ENCODE measurements around the gene NOP14.
"Not testable (repeated sequence)": the region's sequence is repeated elsewhere in the genome, so short reads cannot be mapped to it uniquely, and the experiment has no call there.

Gene NOP14

DNA sequence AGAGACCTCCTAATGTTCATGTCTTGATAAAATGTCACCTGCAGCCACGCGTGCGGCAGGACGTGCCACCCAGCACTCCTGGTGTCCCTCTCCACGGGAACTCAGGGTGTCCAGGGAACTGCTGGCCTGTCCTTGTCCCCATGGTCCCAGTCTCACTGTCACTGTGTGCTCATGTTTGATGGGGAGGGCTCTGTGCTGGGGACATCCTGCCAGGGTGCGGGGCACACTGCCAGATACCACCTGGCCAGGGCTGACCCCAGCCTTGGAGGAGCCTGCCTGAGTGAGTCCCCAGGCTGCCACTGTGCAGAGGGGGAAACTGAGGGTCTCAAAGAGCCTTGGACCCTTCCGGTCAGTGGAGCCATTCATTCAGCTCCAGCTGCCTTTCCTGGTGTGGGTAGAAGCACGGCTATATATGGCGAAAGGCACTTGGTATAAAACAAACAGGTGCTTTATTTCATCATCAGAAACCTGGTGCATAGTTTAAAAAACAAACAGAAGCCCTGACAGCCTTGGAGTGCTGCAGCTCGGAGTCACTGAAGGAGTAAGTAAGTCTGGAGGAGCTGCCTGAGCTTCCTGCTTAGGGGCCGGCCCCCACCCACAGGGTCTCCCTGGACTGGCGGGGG is 33.0 kb downstream of the NOP14 start:
- FAIRE-seq = no peak

DNA sequence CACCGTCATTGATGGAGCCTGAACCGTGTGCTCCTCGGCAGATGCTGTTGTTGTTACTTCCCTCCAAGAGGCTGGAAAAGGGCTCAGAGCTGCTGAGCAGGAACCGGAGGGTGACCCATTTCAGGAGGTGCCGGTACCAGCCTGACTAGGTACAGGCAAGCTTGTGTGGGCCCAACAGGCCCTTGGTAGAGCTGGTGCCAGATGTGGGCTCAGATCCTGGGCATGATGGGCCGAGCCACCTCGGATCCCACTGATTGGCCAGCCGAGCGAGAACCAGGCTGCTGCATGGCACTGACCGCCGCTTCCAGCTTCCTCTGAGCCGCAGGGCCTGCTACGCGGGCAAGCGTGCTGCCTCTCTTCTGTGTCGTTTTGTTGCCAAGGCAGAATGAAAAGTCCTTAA is 33.7 kb downstream of the NOP14 start:
- no peak for FAIRE-seq

DNA sequence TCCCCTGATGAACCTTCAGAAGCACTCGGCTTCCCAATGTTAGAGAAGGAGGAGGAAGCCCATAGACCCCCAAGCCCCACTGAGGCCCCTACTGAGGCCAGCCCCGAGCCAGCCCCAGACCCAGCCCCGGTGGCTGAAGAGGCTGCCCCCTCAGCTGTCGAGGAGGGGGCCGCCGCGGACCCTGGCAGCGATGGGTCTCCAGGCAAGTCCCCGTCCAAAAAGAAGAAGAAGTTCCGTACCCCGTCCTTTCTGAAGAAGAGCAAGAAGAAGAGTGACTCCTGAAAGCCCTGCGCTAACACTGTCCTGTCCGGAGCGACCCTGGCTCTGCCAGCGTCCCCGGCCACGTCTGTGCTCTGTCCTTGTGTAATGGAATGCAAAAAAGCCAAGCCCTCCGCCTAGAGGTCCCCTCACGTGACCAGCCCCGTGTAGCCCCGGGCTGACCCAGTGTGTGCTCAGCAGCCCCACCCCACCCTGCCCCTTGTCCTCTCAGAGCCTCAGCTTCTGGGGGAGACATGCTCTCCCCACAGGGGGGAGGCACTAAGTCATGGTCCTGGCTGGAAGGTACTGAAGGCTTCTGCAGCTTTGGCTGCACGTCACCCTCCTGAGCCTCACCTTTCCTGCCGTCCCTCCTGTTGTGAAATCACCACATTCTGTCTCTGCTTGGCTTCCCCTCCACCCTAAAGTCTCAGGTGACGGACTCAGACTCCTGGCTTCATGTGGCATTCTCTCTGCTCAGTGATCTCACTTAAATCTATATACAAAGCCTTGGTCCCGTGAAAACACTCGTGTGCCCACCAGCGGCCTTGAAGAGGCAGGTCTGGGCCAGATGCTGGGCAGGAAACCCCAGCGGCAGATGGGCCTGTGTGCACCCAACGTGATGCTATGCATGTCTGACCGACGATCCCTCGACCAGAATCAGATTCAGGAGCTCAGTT is 34.7 kb downstream of the NOP14 start:
- FAIRE-seq = no peak

DNA sequence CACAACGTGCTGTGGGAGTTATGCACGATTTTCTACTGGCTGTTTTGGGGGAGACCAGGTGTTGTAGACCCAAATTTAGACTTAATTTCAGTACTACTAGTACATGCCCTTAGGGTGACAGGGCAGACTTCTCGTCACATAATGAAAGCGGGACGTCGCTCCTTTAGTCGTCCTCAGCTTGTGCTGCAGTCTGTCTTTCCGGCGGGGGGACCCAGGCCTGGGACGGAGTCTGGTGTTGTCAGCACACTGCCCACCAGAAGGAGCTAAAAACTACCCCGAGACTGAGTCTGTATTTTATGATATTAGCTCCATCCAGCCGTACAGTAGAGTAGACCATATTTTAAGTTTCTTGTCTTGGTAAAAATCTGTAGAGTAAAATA is 35.5 kb downstream of the NOP14 start:
- no peak for FAIRE-seq

DNA sequence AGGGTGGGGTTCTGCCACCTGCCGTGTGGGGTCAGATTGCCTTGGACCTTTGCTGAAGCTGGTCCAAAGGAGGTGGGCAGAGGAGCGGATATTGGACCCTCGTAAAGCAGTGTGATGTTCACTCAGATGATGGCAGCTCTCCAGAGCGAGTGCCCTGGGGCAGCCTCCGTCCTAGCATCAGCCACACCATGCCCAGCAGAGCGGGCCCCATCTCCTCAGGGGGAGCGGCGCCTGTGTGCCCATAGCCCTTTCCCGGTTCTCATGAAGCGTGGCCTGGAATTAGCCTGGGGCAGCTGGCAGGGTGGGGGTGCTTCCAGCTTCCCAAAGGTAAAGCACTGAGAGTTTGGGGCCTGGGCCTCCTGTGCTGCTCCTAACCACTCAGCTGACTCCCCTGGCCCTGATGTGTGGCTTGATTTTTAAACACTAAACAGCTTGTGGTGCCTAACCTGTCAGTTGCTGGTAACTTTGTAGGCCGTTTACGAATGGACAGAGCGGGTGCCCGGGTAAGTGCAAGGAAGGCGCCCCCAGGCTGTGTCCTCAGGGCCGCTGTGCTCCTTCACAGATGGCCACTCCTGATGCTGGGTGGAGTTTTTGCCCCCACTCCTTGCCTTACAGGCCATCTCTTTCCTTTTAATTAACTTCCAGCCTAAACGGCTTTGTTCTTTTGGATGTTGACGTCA is 36.0 kb downstream of the NOP14 start:
- FAIRE-seq = no peak

DNA sequence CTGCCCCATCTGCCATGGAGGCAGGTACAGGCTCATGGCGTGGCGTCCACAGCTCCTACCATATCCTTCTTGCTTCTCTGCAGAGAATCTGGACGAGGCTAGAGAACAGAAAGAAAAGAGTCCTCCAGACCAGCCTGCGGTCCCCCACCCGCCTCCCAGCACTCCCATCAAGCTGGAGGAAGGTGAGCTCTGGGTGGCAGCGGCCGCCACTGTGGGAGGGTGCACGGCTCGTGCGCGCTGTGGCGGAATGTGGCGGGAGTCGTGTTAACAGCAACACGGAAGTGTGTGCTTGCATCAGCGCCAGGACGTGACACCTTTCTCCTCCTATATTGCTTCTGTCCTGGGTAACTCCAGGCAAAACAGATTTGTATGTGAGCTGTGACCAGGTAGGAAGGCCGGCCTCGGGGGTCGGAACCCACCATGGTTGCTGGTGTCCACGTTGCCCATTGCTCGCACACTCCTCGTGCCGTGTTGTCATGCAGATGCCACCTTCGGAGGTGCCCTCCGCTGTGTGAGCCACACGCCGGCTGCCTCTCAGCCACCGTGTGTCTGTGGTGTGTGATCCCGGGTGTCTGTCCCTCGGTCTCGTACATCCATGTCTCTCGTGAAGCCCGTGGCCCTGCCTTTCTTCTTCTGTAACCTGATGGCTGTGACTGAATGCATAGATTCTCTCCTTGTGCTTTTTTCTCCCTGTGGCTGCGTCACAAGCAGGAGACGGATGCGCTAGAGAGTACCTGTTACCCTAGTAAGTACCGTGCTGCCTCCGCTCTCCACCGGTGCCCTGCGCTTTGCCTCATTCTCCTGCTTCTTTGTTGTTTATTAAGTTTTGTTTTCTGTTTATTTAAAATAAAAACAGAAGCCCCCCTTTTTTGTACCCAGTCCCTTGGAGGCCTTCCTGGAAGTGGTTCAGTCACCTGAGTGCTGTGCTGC is 37.0 kb downstream of the NOP14 start:
- FAIRE-seq = no peak

DNA sequence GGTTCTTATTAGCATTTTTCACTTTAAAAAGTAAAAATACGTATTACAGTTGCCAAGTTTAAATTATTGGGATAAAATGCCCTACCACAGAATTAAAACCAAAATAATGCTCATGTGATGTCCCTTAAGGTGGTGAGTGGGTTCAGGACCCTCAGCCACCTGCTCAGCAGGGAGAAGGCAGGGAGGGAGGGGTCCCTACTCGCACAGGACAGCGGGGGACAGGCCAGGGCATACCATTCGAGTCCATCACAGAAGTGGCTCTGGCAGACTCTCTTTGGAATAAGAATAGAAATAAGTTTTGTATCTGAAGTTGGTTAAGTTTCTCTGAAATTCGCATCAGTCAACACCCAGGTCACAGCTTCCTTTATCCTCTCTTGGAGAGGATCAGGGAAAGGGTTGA is 37.7 kb downstream of the NOP14 start:
- FAIRE-seq = no peak

DNA sequence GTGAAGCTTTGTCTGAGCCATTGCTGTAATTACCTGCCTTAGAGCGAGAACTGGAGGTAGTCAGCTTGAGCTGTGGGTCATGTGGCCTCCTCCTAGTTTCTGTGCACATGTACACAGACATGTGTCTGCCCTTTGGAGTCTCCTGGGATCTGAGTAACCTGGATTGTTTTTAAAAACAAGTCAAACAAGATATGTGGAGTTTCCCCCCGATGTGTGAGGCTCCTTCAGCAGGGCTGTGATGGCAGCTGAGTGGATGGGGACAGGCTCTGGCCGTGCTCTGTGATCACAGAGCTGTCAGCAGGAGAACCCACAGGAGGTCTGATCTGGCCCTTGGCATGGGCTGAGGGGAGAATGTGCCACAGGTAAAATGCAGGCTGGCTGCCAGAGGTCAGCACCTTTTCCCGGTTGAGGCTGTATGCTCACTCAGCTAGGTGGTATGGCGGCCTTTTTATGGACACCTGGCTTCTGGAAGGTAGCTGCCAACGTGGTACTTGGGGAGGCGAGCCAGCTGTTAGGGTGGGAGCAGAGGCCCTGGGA is 38.4 kb downstream of the NOP14 start:
- FAIRE-seq = no peak

DNA sequence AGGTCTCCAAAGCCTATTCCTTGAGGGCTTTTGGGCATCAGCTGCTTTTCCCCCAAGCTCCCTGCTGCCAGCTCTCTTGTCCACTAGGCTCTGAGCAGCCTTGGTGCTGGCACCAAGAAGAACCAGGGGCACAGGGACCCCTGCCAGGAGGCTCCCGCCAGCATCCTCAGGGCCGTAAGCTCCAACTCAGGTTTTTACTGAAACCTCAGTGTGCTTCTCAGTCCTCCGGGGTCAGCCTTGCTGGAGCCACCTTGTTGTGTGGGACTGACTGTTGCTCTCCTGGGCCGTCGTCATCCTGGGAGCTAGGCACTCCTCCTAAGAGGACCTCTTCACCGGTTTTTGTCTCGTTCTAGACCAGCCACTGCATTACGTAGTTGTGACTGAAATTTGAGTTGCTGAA is 38.9 kb downstream of the NOP14 start:
- FAIRE-seq = no peak

DNA sequence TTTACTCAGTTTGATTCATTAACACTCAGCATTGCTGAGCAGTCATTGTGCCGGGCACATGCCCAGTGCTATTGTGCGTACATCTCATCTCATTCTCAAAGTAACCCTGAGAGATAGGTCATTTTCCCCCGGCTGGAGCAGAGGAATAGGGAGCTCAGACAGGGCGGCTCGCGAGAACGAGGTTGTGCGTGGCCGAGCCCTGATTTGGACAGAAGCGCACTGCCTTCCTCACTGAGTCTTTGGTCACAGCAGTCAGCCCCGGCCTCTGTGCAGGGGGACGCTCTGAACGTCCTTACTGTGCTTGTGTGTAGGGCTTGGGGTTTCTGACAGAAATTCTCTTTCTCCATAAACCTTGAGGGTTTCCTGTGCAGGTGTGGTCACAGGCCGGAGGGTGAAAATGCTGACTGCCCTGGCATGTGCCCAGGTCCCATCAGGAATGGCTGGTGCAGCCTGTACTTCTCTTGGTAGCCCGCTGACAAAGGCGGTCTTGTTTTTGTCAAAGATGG is 39.5 kb downstream of the NOP14 start:
- FAIRE-seq = no peak

DNA sequence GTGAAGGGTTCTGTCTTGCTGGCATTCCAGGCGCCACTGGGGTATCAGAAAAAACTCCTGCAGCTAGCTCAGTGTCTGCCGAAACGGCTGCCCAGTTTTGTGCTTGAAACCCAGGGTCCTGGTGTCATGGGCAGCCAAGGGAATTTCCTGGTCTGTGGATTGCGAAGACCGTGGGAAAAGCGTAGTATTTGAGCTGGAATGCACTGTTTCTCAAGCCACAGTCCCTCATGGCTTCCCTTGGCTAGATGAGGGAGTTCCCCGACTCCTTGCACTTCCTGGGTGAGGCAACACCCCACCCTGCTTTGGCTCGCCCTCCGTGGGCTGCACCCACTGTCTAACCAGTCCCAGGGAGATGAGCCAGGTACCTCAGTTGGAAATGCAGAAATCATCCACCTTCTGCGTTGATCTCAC is 40.1 kb downstream of the NOP14 start:
- no peak for FAIRE-seq

DNA sequence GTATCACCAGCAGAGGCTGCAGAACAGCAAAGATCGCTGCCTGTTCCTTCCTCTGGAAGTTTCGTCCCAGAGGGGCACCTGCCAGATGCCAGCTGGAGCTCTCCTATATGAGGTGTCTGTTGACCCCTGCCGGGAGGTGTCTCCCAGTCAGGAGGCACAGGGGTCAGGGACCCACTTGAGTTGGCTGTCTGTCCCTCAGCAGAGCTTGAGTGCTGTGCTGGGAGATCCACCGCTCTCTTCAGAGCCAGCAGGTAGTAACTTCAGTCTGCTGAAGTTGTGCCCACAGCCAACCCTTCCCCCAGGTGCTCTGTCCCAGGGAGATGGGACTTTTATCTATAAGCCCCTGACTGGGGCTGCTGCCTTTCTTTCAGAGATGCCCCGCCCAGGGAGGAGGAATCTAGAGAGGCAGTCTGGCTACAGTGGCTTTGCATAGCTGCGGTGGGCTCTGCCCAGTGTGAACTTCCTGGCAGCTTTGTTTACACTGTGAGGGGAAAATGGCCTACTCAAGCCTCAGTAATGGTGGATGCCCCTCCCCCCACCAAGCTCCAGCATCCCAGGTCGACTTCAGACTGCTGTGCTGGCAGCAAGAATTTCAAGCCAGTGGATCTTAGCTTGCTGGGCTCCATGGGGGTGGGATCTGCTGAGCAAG is 40.6 kb downstream of the NOP14 start:
- not testable (repeated sequence) for FAIRE-seq

DNA sequence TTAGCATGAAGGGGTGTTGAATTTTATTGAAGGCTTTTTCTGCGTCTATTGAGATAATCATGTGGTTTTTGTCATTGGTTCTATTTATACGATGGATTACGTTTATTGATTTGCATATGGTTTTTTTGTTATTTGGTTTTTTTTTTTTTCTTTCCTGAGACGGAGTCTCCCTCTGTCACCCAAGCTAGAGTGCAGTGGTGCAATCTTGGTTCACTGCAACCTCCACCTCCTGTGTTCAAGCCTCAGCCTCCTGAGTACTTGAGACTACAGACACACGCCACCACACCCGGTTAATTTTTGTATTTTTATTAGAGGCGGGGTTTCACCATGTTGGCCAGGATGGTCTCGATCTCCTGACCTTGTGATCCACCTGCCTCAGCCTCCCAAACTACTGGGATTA is 44.5 kb downstream of the NOP14 start:
- FAIRE-seq = not testable (repeated sequence)

DNA sequence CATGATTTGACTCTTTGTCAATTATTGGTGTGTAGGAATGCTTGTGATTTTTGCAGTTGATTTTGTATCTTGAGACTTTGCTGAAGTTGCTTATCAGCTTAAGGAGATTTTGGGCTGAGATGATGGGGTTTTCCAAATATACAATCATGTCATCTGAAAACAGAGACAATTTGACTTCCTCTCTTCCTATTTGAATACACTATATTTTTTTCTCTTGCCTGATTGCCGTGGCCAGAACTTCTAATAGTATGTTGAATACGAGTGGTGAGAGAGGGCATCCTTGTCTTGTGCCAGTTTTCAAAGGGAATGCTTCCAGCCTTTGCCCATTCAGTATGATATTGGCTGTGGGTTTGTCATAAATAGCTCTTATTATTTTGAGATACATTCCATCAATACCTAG is 44.9 kb downstream of the NOP14 start:
- FAIRE-seq = not testable (repeated sequence)

DNA sequence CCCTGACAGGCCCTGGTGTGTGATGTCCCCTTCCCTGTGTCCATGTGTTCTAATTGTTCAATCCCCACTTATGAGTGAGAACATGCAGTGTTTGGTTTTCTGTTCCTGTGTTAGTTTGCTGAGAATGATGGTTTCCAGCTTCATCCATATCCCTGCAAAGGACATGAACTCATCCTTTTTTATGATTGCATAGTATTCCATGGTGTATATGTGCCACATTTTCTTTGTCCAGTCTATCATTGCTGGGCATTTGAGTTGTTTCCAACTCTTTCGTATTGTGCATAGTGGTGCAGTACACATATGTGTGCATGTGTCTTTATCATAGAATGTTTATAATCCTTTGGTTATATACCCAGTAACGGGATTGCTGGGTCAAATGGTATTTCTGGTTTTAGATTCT is 46.5 kb downstream of the NOP14 start:
- FAIRE-seq = not testable (repeated sequence)

DNA sequence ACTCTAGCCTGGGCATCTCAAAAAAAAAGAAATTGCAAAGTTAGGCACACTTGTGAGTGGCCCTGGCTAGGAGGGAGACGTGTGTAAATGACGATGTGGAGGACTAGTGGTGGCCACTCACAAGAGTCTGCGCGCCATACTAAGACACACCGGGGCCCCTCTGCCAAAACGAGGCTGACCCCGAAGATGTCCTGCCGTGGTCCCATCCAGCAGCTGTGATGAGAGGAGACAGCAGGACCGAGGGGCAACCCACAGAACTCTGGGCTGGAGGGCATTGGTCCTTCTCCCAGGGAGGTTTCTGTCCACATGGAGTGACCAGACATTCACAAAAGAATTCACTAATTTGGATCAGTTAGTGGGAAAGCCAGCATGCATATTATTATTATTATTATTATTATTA is 47.4 kb downstream of the NOP14 start:
- no peak for FAIRE-seq

DNA sequence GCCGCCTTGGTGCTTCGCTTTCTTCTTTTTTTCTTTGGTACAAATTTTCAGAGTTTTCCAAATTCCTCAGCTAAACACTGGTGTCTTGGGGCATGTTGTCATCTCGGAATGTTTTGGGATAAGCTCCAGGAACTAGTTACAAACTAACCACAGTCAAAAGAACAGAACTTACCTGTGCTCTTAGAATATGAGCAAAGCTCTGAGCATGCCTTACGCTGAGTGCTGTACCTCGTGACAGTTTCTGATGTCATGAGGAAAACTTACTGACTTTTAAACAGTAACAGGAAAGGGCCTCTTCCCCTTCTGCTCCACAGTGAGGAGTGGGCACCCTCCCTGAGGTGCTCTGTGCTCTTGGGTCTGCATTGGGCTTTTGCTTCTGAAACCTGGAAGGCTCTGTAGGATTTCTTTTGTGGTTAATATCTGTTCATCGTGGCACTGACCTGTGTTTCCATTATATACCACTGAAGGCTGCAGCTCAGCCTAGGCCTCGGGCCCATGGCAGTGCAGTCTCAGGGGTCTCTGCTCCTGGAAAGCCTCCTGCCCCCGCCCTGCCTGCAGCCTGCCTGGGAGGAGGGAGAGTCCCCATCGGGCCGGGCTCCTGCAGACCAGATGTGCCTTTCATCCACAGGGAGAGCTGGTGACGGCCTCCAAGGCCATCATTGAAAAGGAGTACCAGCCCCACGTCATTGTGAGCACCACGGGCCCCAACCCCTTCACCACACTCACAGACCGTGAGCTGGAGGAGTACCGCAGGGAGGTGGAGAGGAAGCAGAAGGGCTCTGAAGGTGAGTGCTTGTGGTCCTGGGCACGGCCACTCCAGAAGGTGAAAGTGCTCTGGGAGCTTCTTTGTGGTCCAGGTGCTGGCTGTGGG is 48.7 kb downstream of the NOP14 start:
- FAIRE-seq = no peak

DNA sequence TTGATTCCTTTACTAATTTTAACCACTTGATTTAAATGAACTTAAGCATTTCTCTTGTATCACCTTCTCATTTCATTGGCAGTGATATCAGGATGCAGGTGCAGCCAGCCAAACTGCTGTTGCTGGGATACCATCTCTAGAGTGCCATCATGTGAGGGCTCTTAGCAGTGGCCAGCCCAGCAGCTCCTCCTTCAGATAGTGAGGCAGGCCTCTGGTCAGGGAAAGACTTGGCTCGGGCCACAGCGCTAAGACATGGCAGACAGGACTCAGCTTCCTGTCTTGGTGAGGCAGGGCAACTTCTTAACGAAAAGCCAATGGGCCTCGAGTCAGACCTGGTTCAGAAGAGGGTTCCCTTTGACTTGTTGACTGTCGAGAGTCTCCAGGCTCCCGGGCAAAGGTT is 50.0 kb downstream of the NOP14 start:
- FAIRE-seq = no peak

DNA sequence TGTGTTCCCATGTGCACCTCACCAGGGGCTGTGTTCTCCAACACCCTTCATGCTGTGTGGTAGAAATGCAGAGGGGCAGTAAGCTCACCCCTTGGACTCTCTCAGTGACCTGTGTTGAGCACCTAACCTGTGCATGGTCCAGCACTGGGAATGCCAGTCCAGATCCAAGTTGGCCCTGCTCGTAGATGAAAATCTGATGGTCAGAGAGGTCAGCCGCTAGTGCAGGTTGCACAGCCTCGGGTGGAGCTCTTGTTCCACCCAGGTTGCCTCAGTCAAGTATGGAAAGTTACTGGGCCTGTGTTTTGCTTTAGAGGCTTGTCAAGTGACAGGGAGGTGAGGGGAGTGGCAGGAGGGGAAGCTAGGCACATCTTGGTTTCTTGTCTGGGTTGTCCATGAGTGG is 51.3 kb downstream of the NOP14 start:
- no peak for FAIRE-seq

DNA sequence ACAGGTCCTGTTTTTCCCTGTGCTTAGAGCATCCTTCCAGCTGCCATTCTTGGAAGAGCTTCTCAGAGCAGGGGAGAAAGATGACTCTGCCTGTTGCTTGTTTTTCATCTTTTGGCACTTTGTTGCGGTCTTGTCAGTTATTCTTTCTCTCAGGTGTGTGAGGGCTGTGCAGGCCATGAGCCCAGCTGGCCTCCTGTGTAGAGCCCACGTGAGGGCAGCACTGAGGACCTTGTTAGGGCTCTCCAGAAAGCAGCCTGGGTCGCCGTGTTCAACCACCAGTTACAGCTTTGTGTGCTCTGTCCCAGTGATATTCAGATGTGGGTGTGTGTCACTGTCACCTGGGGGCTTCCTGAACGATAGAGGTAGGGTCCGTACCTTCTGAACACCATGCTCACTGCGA is 52.8 kb downstream of the NOP14 start:
- no peak for FAIRE-seq

DNA sequence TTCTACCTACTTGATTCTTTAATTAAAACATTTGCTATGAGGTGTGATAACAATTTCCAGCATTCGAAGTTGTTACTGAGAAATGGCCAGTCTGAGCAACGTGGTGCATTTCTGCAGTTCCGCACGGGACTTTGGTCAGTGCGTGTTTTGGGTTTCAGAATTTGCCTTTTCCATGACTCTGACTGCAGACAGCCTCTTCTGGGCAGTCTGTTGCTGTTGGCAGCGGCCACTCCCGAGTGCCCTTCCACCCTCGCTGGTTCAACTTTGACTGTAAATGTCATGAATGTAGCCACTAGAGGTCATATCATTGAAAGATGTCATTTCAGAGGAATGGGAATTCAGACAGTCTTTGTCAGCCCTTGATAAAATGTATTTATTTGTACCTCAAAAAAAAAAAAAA is 53.6 kb downstream of the NOP14 start:
- no peak for FAIRE-seq

Data from G401.6 (cell line).